Activated naive CD4-positive, alpha-beta T cell treated with anti-CD3 and anti-CD28 coated beads, Interleukin-2, amount 10 ng/mL, durations not matched to agents 7 days and 5 days (primary cell): ENCODE results near the gene GJA9.

Experiments
- CTCF ChIA-PET: fragments of 350-600 bp; sonication (Branson Sonifier 250); formaldehyde crosslinking; loops from one replicate; lab custom pipeline; 2021; ENCODE audit warnings: antibody characterized with exemption; lab: Charles Lee
- DNase-seq: peaks from one replicate; pipeline ENCODE4 v3.0.0-alpha.2; 2020
- H3K27ac Mint-ChIP-seq: one replicate; pipeline ENCODE4 v1.8.0; 2021; ENCODE audit warnings: mild to moderate bottlenecking, moderate library complexity, mixed read lengths
- H3K27me3 Mint-ChIP-seq: one replicate; pipeline ENCODE4 v1.8.0; 2021; ENCODE audit warnings: mild to moderate bottlenecking, mixed read lengths
- H3K36me3 Mint-ChIP-seq: one replicate; pipeline ENCODE4 v1.8.0; 2021; ENCODE audit warnings: mixed read lengths
- H3K4me1 Mint-ChIP-seq: one replicate; pipeline ENCODE4 v1.8.0; 2021; ENCODE audit warnings: mixed read lengths
- H3K4me3 Mint-ChIP-seq: one replicate; pipeline ENCODE4 v1.8.0; 2021; ENCODE audit warnings: mild to moderate bottlenecking, moderate library complexity, mixed read lengths
- H3K9me3 Mint-ChIP-seq: one replicate; pipeline ENCODE4 v1.8.0; 2021; ENCODE audit warnings: mixed read lengths

The GJA9 gene

GRCh38 chr1:38898653-38899230, 17.4 kb upstream of the GJA9 start:
- CTCF ChIA-PET, result no interaction called here
- H3K4me1 Mint-ChIP-seq, result peaks cover 2% of the 10 kb centered on the region
- H3K27me3 Mint-ChIP-seq, result no peaks in the 10 kb centered on the region
- no peak overlapping the region for H3K27ac Mint-ChIP-seq
- H3K9me3 Mint-ChIP-seq, result no peaks in the 10 kb centered on the region
- no peaks in the 10 kb centered on the region for H3K36me3 Mint-ChIP-seq
- no peak overlapping the region for H3K4me3 Mint-ChIP-seq
- DNase-seq, result no peak

DNA sequence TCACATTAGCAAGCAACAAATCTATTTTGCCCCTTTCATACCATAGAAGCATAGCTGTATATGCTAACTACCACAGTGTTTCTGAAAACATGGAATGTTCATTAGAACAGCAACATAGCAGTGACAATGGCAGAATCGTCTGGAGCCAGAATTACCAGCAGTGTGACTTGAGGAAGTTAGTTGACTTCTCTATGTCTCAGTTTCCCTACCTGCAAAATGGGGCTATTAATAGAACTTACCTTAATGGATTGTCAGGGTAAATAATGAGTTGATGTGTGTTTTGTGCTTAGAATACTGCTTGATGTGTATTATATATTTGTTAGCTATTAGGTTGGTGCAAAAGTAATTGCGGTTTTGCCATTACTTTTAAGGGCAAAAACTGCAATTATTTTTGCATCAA, 14.8 kb upstream of the GJA9 start:
- CTCF ChIA-PET, result no interaction called here
- DNase-seq, result no peak
- no peaks in the 10 kb centered on the region for H3K36me3 Mint-ChIP-seq
- H3K4me3 Mint-ChIP-seq, result no peak overlapping the region
- no peaks in the 10 kb centered on the region for H3K27me3 Mint-ChIP-seq
- H3K9me3 Mint-ChIP-seq, result no peaks in the 10 kb centered on the region
- peaks cover 2% of the 10 kb centered on the region for H3K4me1 Mint-ChIP-seq
- H3K27ac Mint-ChIP-seq, result no peak overlapping the region

DNA sequence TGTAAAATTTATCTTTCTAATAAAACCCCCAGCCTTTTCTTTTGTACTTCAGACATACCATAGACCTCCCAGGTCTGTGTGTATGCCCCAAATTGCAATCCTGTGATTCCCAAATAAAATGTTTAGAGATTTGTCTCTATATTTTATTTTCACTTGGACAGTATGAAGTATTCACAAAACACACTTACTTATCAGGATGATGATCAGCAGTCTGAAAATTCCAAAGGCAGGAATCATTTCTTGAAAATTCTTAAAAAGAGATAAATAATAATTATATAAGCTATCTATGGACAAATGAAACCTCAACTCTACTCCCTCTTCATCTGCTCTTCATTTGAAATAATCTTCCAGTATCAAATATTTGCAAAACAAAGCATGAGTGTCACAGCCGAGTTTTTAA, 11.6 kb upstream of the GJA9 start:
- H3K36me3 Mint-ChIP-seq, result no peaks in the 10 kb centered on the region
- no peaks in the 10 kb centered on the region for H3K4me1 Mint-ChIP-seq
- no peak overlapping the region for H3K27ac Mint-ChIP-seq
- H3K9me3 Mint-ChIP-seq, result no peaks in the 10 kb centered on the region
- H3K4me3 Mint-ChIP-seq, result no peak overlapping the region
- peaks cover 4% of the 10 kb centered on the region for H3K27me3 Mint-ChIP-seq
- CTCF ChIA-PET, result no interaction called here
- no peak for DNase-seq

GRCh38 chr1:38891753-38892152, 10.4 kb upstream of the GJA9 start:
- H3K27me3 Mint-ChIP-seq, result peaks cover 12% of the 10 kb centered on the region
- H3K4me1 Mint-ChIP-seq, result no peaks in the 10 kb centered on the region
- CTCF ChIA-PET, result interaction anchor here (0.7 kb wide), 1 partner anchor 1866 kb away, joined by 3 read pairs; no protein-coding TSS in a partner anchor
- H3K9me3 Mint-ChIP-seq, result no peaks in the 10 kb centered on the region
- H3K36me3 Mint-ChIP-seq, result no peaks in the 10 kb centered on the region
- DNase-seq, result peak; percentile 30
- no peak overlapping the region for H3K27ac Mint-ChIP-seq
- H3K4me3 Mint-ChIP-seq, result no peak overlapping the region

DNA sequence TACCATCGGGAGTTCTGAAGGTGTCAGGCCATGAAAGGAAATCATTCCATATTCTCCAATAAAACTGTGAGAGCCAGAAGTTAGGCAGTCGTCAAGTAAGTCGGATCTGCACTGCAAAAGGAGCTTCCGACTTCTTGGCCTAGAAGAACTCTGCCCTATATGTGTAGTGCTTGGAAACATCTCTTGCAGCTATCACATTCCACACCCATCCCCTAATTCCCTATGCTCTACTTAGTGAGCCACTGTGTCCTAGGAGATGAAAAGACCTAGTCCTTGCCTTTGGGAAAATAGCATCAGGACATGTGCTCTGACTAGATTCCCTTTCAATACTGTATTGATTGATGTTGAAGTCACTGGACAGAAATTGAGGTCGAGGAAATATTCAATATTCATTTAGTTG, 8.2 kb upstream of the GJA9 start:
- DNase-seq, result no peak
- H3K27me3 Mint-ChIP-seq, result peaks cover 12% of the 10 kb centered on the region
- CTCF ChIA-PET, result interaction anchor here (1.5 kb wide), 1 partner anchor 203 kb away, joined by 3 read pairs; no protein-coding TSS in a partner anchor
- no peaks in the 10 kb centered on the region for H3K4me1 Mint-ChIP-seq
- H3K4me3 Mint-ChIP-seq, result no peak overlapping the region
- no peaks in the 10 kb centered on the region for H3K36me3 Mint-ChIP-seq
- H3K27ac Mint-ChIP-seq, result no peak overlapping the region
- no peaks in the 10 kb centered on the region for H3K9me3 Mint-ChIP-seq

DNA sequence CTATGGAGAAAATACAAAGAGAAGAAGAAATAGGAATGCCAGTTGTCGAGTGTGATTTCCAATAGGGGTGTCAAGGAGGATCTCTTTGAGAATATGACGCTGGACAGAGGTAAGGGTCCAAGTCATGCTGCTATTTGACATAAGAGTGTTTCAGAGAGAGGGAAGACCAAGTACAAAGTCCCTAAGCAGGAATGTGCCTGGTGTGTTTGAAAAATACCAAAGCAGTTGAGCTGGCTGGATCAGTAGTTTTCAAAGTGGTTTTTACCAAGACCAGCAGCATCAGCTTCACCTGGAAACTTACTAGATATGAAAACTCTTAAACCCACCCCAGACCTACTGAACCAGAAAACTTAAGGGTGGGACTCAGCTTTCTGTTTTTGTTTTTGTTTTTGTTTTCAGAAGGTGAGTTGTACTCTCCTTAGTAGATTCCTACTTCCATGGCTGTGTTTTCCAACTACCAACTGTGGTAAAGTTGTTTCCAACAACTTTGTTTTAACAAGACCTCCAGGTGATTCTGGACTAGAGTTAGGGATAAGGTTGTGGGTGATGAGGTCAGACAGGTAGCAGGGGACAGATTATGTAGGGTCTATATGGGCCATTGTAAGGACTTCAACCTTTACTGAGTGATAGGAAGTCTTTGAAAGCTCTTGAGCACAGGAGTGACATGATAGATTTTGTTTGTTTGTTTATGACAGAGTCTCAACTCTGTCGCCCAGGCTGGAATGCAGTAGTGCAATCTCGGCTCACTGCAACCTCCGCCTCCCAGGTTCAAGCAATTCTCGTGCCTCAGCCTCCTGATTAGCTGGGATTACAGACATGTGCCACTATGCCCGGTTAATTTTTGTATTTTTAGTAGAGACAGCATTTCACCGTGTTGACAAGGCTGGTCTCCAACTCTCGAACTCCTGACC, 7.3 kb upstream of the GJA9 start:
- DNase-seq, result no peak
- Mint-ChIP-seq H3K4me1 (no peaks in the 10 kb centered on the region), H3K9me3 (no peaks in the 10 kb centered on the region), H3K27ac (no peak overlapping the region), H3K36me3 (no peaks in the 10 kb centered on the region), H3K4me3 (no peak overlapping the region), H3K27me3 (peaks cover 12% of the 10 kb centered on the region)
- CTCF ChIA-PET, result interaction anchor here (1.5 kb wide), 1 partner anchor 204 kb away, joined by 3 read pairs; no protein-coding TSS in a partner anchor

DNA sequence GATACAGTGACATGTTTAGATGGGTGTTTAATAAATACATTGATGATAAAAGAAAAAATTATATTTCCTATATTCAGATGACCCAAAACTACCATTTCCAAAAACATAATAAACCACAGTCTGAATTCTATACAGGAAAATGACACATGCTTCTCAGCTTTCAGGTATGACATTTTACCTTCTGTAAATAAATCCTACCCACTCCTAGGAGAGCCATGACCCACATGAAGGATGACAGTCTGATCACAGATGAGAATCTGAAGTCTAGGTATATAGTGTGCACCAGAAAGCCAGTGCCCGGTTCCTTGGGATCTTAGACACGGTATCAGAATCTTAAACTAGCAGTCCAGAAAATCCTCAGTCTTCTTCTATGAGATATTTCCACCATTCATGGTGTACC, 3.7 kb upstream of the GJA9 start:
- no peaks in the 10 kb centered on the region for H3K36me3 Mint-ChIP-seq
- H3K27ac Mint-ChIP-seq, result no peak overlapping the region
- no peak for DNase-seq
- H3K4me1 Mint-ChIP-seq, result no peaks in the 10 kb centered on the region
- peaks cover 8% of the 10 kb centered on the region for H3K27me3 Mint-ChIP-seq
- H3K9me3 Mint-ChIP-seq, result no peaks in the 10 kb centered on the region
- CTCF ChIA-PET, result no interaction called here
- H3K4me3 Mint-ChIP-seq, result no peak overlapping the region

GRCh38 chr1:38875811-38876210, 5.6 kb downstream of the GJA9 start:
- no peak for DNase-seq
- Mint-ChIP-seq H3K27me3 (no peaks in the 10 kb centered on the region), H3K36me3 (peaks cover 8% of the 10 kb centered on the region), H3K4me3 (no peak overlapping the region), H3K27ac (no peak overlapping the region), H3K4me1 (peaks cover 35% of the 10 kb centered on the region), H3K9me3 (no peaks in the 10 kb centered on the region)
- CTCF ChIA-PET, result interaction anchor here (0.7 kb wide), 1 partner anchor 12 kb away, joined by 3 read pairs; no protein-coding TSS in a partner anchor

DNA sequence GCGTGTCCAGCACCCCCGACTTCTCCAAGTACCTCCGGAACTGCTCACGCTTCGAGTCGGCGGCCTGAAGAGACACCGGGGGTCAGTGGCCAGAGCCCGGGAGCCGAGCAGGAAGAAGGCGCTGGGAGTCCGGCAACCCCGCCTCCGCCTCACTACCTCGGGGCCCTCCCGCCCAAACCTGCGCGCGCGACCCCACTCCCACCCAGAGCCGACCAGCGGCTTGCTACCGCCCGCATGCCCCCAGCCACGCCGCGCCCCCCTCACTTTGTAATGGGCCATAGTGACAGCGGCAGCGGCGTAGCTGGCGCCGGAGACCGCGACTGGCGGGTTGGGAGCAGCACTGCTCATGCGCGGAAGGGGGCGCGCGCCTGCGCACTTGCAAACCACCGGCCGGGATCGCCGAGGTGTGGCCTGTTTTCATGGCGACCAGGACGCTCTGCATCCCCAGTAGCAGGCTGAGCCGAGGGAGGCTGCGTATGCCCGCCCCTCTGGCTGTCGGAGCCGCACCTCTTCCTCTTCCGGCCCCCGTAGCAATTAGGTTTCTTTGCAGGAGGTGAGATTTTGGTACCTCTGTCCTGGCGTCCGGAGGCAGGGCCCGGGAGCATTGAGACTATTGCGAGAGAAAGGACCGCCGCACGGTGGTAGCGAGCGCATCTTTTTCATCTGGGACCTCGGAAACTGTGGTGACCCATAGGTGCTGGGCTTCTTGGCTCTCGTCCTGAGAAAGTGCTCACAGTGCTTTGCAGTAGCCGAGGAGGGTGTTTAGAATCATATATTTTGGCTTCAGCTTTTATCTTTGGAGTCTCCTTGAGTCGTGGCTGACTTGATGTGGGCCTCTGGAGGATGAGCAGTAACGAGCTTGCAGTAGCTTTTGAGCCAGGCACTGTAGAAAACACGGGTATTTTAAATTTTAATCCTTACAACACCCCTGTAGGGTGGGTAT, 8.1 kb downstream of the GJA9 start, which contains the start of gene MYCBP:
Gene MYCBP (minus strand): TSS at position 322 of the 943 bp plus-strand sequence. CDS start 43 bp downstream, at position 279.
- Mint-ChIP-seq H3K9me3 (no peaks in the 10 kb centered on the region), H3K27me3 (no peaks in the 10 kb centered on the region), H3K27ac (peak within 1 kb of the TSS; percentile 83), H3K4me3 (peak within 1 kb of the TSS; percentile 92), H3K36me3 (peaks cover 12% of the 10 kb centered on the region), H3K4me1 (peaks cover 39% of the 10 kb centered on the region)
- CTCF ChIA-PET, result interaction anchor here (1.0 kb wide), 1 partner anchor 219 kb away, joined by 3 read pairs; no protein-coding TSS in a partner anchor
- DNase-seq, result peak; percentile 98

DNA sequence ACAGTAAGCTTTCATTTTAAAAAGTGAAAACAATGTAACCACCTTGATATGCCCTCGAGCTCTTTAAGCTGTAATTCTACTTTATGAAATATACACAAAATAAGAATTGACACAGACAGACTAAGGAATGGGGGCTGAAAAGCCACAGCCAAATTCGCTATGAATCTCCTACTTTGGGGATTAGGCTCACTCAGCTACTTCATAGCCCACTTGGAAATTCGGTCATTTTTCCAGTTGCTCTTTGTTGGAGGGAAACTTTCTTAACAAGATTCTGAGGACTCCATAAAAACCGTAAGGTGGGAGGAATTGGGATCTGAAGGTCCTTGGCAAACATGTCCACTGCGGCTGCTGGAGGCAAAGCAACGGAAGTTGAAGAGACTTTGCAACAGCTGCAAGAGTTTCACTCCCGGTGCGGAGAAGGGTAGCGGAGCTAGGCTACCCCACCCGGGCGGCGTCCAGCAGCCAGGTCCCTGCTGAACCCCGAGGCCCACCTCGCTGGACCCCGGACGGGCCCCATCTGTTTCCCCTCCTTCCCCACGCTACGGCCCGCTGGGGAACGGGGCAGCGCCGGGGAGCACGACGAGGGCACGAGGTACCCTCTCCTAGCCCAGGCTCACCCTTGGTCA, 8.9 kb downstream of the GJA9 start:
- peak overlapping the region; percentile 92 for H3K4me3 Mint-ChIP-seq
- CTCF ChIA-PET, result interaction anchor here (1.0 kb wide), 1 partner anchor 220 kb away, joined by 3 read pairs; no protein-coding TSS in a partner anchor

GRCh38 chr1:38870996-38871395, 10.4 kb downstream of the GJA9 start:
- Mint-ChIP-seq H3K27ac (peak overlapping the region; percentile 38), H3K4me3 (no peak overlapping the region)
- CTCF ChIA-PET, result interaction anchor here (0.6 kb wide), 1 partner anchor 34 kb away, joined by 3 read pairs; no protein-coding TSS in a partner anchor

More for the DNA sequence above, 8.9 kb downstream of the GJA9 start:
- H3K27me3 Mint-ChIP-seq, result no peaks in the 10 kb centered on the region
- peak overlapping the region; percentile 60 for H3K27ac Mint-ChIP-seq
- peaks cover 17% of the 10 kb centered on the region for H3K36me3 Mint-ChIP-seq
- H3K9me3 Mint-ChIP-seq, result no peaks in the 10 kb centered on the region
- DNase-seq, result peak; percentile 53
- H3K4me1 Mint-ChIP-seq, result peaks cover 44% of the 10 kb centered on the region

DNA sequence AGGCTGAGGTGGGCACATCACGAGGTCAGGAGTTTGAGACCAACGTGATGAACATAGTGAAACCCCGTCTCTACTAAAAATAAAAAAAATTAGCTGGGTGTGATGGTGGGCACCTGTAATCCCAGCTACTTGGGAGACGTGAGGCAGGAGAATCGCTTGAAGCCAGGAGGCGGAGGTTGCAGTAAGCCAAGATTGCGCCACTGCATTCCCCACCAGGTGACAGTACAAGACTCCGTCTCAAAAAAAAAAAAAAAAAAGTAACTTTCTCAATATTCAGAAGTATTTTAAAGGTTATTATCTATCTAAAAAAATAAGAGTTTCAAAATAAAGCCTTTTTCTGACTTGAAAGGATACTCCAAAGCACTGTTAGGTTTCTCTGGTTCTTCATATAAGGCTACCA, 14.2 kb downstream of the GJA9 start:
- H3K36me3 Mint-ChIP-seq, result peaks cover 46% of the 10 kb centered on the region
- CTCF ChIA-PET, result interaction anchor here (0.7 kb wide), 1 partner anchor 1362 kb away, joined by 3 read pairs; no protein-coding TSS in a partner anchor
- H3K27ac Mint-ChIP-seq, result no peak overlapping the region
- DNase-seq, result no peak
- no peaks in the 10 kb centered on the region for H3K9me3 Mint-ChIP-seq
- H3K4me1 Mint-ChIP-seq, result peaks cover 25% of the 10 kb centered on the region
- no peaks in the 10 kb centered on the region for H3K27me3 Mint-ChIP-seq
- no peak overlapping the region for H3K4me3 Mint-ChIP-seq

More at GRCh38 chr1:38870996-38871395, 10.4 kb downstream of the GJA9 start:
- Mint-ChIP-seq H3K36me3 (peaks cover 23% of the 10 kb centered on the region), H3K9me3 (no peaks in the 10 kb centered on the region), H3K27me3 (no peaks in the 10 kb centered on the region), H3K4me1 (peaks cover 46% of the 10 kb centered on the region)
- DNase-seq, result no peak

- DNase-seq, result no peak
- no peaks in the 10 kb centered on the region for H3K9me3 Mint-ChIP-seq
- H3K4me1 Mint-ChIP-seq, result peaks cover 27% of the 10 kb centered on the region
- H3K36me3 Mint-ChIP-seq, result peaks cover 43% of the 10 kb centered on the region
- CTCF ChIA-PET, result no interaction called here
- H3K4me3 Mint-ChIP-seq, result no peak overlapping the region
- H3K27ac Mint-ChIP-seq, result no peak overlapping the region
- H3K27me3 Mint-ChIP-seq, result no peaks in the 10 kb centered on the region
These were observed 16.2 kb downstream of the GJA9 start for GRCh38 chr1:38865112-38865715.
